Left colon (tissue), 2 donors: Measurements from ENCODE around the gene VPS18. TPM values are rescaled to one million over a fixed set of nuclear protein-coding genes. Genes with fewer than 3 reads are reported as not detected.

ENCODE experiments used
- ATAC-seq: fragments of 200-7000 bp; cut with Tn5 transposase; one replicate; pipeline ENCODE4 v1.9.1; 2020; ENCODE audit warnings: mild to moderate bottlenecking, moderate library complexity
- DNase-seq, 2 donors: peaks; one replicate each; pipeline ENCODE4 v3.0.0-alpha.2; 2020
- intact Hi-C, 2 donors: fragments of 100-400 bp; cut with DNase I in 1 of 2; cut with micrococcal nuclease in 1 of 2; formaldehyde crosslinking; loops; one replicate each; pipeline versions ENCODE4 v1.11.2 to v1.14.0; 2022; cut with DNase I, micrococcal nuclease
- total RNA-seq, 2 donors: library from RNA; stranded (reverse); fragmentation: NEBNext Ultra II Directional; extraction: Animal tissue kit (Norgen Biotek cat#: 25700); gene quantifications; one replicate each; pipeline ENCODE4 v1.2.1, GENCODE V29; 2021
- donor health status: DM: no; HTN: no; CAD: no.
- donor health status: DM: yes; HTN: yes; CAD: no.

The VPS18 gene
- total RNA-seq, 2 donors from 2014 or later = 20.8 to 20.9 TPM

- DNase-seq = peak; percentile 76 to 88
- intact Hi-C loops = no loop called here
- ATAC-seq = peak; percentile 83
Observed at GRCh38 chr15:40941528-40942336, 47.5 kb downstream of the VPS18 start.

DNA sequence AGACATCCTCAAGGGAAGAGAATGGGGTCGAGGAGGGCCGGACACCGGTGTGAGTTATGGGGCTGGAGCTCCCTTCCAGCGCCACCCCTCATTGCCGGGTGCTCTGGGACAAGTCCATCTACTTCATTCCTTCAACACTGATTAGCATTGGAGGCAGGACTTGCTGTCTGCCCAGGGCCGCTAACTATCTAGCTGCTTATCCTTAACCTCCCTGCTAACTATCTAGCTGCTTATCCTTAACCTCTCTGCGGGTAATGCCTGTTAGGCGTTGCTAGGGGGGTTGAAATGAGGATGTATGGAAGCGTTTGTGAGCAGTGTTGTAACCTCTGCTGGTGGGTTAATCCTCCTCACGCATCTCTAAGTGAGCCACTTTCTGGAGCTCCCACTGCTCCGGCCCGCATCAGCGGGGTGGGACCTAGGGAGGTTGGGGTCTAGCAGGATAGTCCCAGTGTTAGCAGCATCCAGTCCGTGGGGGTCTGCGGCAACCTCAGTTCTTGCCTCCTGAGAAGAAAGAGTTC, 48.1 kb downstream of the VPS18 start:
- intact Hi-C loops = no loop called here
- peak; percentile 20 for ATAC-seq
- DNase-seq = peak in 1 of 2 donors; percentile 53

GRCh38 chr15:40942878-40943277, 48.6 kb downstream of the VPS18 start:
- no peak for DNase-seq
- no peak for ATAC-seq
- intact Hi-C loops = no loop called here

DNA sequence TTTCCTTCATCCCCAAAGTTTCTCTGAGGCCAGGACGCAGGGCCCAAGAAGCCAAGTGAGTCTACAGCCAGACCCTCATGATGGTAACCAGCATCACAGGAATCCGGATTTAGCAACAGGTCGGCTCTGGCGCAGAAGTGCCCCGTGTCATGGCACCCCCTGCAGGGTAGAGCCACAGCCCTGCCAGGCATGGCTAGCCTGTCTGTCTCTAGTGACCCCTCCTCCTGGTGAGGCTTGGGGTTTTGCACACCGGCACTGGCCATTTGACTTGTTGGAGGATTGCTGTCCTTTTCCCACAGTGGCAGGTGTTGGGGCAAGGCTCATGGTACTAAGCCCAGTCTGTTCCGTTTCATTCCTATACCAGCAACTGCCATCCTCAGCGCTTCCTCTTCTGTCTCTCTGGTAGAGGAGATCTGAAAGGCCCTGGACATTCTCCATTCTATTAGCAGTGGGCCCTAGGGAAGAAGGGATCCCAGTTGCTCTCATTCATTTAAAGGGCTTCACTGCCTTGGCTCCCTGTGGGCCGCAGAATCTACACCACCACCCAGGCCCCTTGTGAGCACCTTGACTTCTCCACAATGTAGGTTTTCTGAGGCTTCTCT, 49.6 kb downstream of the VPS18 start:
- ATAC-seq = no peak
- intact Hi-C loops = no loop called here
- DNase-seq = no peak

DNA sequence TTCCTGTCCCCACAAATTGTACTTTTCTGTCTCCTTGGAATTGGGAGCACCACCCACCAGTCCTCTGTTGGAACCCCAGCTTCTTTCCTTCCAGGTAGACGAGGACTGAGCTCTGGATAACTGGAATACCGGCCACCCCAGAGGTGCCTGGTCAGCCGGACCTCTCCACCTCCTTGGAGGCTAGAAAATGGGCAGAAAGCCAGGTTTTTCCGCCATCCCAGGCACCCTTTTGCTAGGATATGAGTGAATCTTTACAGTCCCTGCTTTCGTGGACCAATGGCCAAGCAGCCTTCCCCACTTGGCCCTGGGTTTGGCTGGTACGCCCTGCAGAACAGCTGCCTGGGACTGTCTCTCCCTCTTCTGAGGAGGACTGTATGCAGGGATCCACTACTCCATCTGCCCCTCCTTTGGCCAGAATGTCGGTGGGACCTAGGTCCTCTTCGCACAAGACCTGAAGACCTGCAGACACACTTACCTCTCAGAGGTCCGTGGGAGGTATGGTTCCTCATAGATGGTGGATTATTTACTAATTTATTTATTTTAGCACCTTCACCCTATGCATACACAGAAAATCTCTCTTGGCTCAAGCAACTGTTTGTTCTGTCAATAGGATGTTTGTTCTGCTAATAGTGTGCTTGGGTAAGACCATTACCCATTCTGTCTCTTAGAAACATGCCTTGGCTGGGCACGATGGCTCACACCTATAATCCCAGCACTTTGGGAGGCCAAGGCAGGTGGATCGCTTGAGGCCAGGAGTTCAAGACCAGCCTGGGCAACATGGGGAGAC, 50.5 kb downstream of the VPS18 start:
- intact Hi-C loops = no loop called here
- DNase-seq (no peak), ATAC-seq (no peak)

GRCh38 chr15:40948706-40949473, 54.6 kb downstream of the VPS18 start:
- DNase-seq (peak in 1 of 2 donors; percentile 24), ATAC-seq (no peak)
- intact Hi-C loops = no loop called here

DNA sequence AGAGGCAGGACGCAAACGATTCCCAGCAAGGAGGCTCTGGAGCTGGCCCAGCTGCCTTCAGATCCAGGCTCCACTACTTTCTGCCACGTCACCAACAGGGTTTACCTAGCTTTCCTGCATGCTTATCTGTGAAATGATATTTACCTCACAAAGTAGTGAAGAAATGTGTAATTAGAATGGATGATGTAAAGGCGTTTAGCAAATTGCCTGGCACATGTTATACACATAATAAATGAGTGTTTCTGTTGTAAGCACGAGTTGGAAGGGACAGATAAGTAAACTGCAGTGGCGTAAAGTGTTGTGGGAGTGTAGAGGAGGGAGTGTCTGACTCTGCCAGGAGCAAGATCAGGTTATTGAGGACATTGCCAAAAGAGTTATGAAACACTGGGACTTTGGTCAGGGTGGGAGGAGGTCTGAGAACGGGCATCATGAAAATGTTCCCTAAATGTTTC, 55.5 kb downstream of the VPS18 start:
- intact Hi-C loops = no loop called here
- ATAC-seq (peak; percentile 58), DNase-seq (peak; percentile 42 to 61)

GRCh38 chr15:40951764-40952163, 57.5 kb downstream of the VPS18 start:
- ATAC-seq (no peak), DNase-seq (no peak)
- intact Hi-C loops = no loop called here

DNA sequence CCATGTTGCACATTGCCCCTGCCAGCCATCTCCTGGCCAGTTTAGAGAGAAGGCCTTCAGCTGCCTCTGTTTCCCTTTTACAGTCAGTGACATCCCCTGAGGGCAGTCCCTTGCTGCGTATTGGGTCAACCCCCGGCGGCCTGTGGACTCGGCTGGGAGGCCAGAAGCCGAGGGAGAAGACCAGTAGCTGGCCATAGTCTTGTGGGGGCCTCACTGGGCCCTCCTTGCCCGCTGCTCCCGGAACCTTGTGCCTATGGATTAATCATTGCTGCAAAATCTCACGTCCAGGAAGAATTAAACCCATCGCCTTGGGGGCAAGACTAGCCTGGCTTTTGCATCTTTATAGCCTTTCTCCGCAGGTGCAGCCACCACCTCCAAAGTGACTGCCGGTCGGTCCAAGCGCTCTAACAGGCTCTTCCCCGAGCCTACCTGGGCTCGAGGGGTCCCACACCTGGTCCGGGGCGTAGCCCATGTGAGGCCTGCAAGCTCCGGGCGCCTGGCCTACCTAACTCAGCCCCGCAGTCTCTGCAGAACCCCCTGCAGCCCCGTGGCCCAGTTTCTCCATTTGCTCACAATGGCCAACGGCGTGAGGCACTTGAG, 58.2 kb downstream of the VPS18 start:
- ATAC-seq = no peak
- intact Hi-C loops = no loop called here

GRCh38 chr15:40952901-40953712, 58.9 kb downstream of the VPS18 start, which contains the start of gene CHAC1:
Gene CHAC1 (plus strand): TSS chr15:40953471. CDS start chr15:40953584, 113 bp downstream.
- intact Hi-C loops = no loop called here
- DNase-seq (peak; percentile 96 to 98), ATAC-seq (peak; percentile 86)

More for the DNA sequence above, 58.2 kb downstream of the VPS18 start:
- peak in 1 of 2 donors; percentile 25 for DNase-seq

Other genes starting within 250 kb of the VPS18 start
- gene RAD51, start 199.3 kb upstream of the VPS18 start, total RNA-seq = 1 to 10 TPM; 2.6 to 7.1 TPM
- 10 to 100 TPM; 32.4 to 40.2 TPM for gene RMDN3, start 139.2 kb upstream of the VPS18 start, total RNA-seq
- gene GCHFR, start 130.4 kb upstream of the VPS18 start, total RNA-seq = 10 to 100 TPM; 21.2 to 35.1 TPM
- gene C15orf62, start 124.5 kb upstream of the VPS18 start, total RNA-seq = under 1 TPM; 0.25 to 0.61 TPM
- gene ZFYVE19, start 87.4 kb upstream of the VPS18 start, total RNA-seq = 10 to 100 TPM; 25.3 to 26.8 TPM
- gene DNAJC17, start 87.0 kb upstream of the VPS18 start, total RNA-seq = 10 to 100 TPM; 32.8 to 36.9 TPM
- gene PPP1R14D, start 65.7 kb upstream of the VPS18 start, total RNA-seq = 100 to 1,000 TPM; 153 to 171 TPM
- 100 to 1,000 TPM; 392 to 417 TPM for gene SPINT1, start 50.4 kb upstream of the VPS18 start, total RNA-seq
- 1 to 10 TPM; 3.7 to 8.9 TPM for gene RHOV, start 20.2 kb upstream of the VPS18 start, total RNA-seq
- 10 to 100 TPM; 14.0 to 15.9 TPM for gene DLL4, start 34.9 kb downstream of the VPS18 start, total RNA-seq
- gene CHAC1, start 59.0 kb downstream of the VPS18 start, total RNA-seq = 10 to 100 TPM in 1 of 2 donors, 1 to 10 TPM in 1; 1.8 to 11.0 TPM
- gene INO80, start 221.8 kb downstream of the VPS18 start, total RNA-seq = 10 to 100 TPM; 19.7 to 29.3 TPM